Upper lobe of left lung (tissue), 6 donors: ENCODE measurements around the gene CFAP126. TPM values are rescaled to one million over a fixed set of nuclear protein-coding genes. Genes with fewer than 3 reads are reported as not detected.
A peak's percentile ranks its signal among the peaks of the same experiment; 100 is the strongest.

ENCODE experiments used
- ATAC-seq, 2 donors: fragments of 200-7000 bp; cut with Tn5 transposase; one replicate each; pipeline ENCODE4 v1.9.1; 2022; ENCODE audit warnings: mild to moderate bottlenecking in 2 of 2, moderate library complexity in 2 of 2; ENCODE audit not compliant: low FRiP score in 2 of 2
- DNase-seq, 2 donors: peaks; one replicate each; pipeline ENCODE4 v3.0.0-alpha.2; 2019 to 2020
- H3K27ac ChIP-seq, 4 donors: fragments of 200-600 bp; sonication (generic); one replicate each; pipeline ENCODE4 v1.5.1; 2016 to 2019
- H3K27me3 ChIP-seq, 4 donors: fragments of 200-600 bp; sonication (generic); one replicate each; pipeline ENCODE4 v1.5.1; 2017 to 2019
- H3K36me3 ChIP-seq, 4 donors: fragments of 200-600 bp; sonication (generic); one replicate each; pipeline ENCODE4 v1.5.1; 2016 to 2019
- H3K4me1 ChIP-seq, 4 donors: fragments of 200-600 bp; sonication (generic); one replicate each; pipeline ENCODE4 v1.5.1; 2018 to 2019
- H3K4me3 ChIP-seq, 4 donors: fragments of 200-600 bp; sonication (generic); one replicate each; pipeline ENCODE4 v1.5.1; 2017 to 2019; ENCODE audit warnings: mild to moderate bottlenecking in 2 of 4, moderate library complexity in 1 of 4
- H3K9me3 ChIP-seq, 4 donors: fragments of 200-600 bp; sonication (generic); one replicate each; pipeline ENCODE4 v1.5.1; 2018 to 2019
- EP300 ChIP-seq, 4 donors: sonication (generic); formaldehyde crosslinking; IDR thresholded peaks; one replicate each; pipeline ENCODE4 v1.5.1; 2017; ENCODE audit warnings: antibody characterized with exemption in 4 of 4, control low read depth in 2 of 4
- POLR2A ChIP-seq, 4 donors: fragments of 450-650 bp; IDR thresholded peaks; one replicate each; pipeline ENCODE4 v1.5.1; 2016 to 2017; ENCODE audit warnings: antibody characterized with exemption in 4 of 4, mild to moderate bottlenecking in 2 of 4
- POLR2AphosphoS5 ChIP-seq, 2 donors: sonication (generic); formaldehyde crosslinking; IDR thresholded peaks; one replicate each; pipeline ENCODE4 v1.5.1; 2017; ENCODE audit warnings: antibody characterized with exemption in 2 of 2
- WGBS, 2 donors: methylation state at CpG; one replicate each; pipeline ENCODE4 v1.1.5; 2017 to 2018; 5-methylcytosine and 5-hydroxymethylcytosine counted together
- total RNA-seq, 6 donors: library from RNA; depleted of rRNA in 4 of 6; stranded (reverse); fragments of >200 nt in 4 of 6; gene quantifications; one replicate each; pipeline versions ENCODE4 v1.1.0 to v1.2.1, GENCODE V29; 2016 to 2021
- TF ChIP-seq, protein P1 (sequence below), 6 experiments: fragments of 450-650 bp in 4 of 6; fragments of 200-600 bp in 2 of 6; sonication (generic) in 2 of 6; IDR thresholded peaks; one replicate each; pipeline ENCODE4 v1.5.1; 2016 to 2019; ENCODE audit warnings: antibody characterized with exemption in 6 of 6
- donor health status: DM: no; HTN: no; CAD: no; lungs with moderate emphysema.
- donor health status: DM: no; HTN: yes; CAD: no; lungs with severe emphysema.

CFAP126 gene
- total RNA-seq, 6 donors from 2014 or later = 0.37 to 9.5 (median 4.0) TPM; not detected in 1

GRCh38 chr1:161357073-161357472, 10.6 kb downstream of the CFAP126 start:
- Histone ChIP-seq H3K36me3 (peaks cover 0 to 21% (median 8%) of the 10 kb centered on the region in 4 donors), H3K27me3 (no peaks in the 10 kb centered on the region), H3K4me1 (peaks cover 0 to under 1% (median under 1%) of the 10 kb centered on the region in 4 donors), H3K4me3 (no peak overlapping the region), H3K9me3 (no peaks in the 10 kb centered on the region), H3K27ac (no peak overlapping the region)
- TF ChIP-seq, protein P1, sequence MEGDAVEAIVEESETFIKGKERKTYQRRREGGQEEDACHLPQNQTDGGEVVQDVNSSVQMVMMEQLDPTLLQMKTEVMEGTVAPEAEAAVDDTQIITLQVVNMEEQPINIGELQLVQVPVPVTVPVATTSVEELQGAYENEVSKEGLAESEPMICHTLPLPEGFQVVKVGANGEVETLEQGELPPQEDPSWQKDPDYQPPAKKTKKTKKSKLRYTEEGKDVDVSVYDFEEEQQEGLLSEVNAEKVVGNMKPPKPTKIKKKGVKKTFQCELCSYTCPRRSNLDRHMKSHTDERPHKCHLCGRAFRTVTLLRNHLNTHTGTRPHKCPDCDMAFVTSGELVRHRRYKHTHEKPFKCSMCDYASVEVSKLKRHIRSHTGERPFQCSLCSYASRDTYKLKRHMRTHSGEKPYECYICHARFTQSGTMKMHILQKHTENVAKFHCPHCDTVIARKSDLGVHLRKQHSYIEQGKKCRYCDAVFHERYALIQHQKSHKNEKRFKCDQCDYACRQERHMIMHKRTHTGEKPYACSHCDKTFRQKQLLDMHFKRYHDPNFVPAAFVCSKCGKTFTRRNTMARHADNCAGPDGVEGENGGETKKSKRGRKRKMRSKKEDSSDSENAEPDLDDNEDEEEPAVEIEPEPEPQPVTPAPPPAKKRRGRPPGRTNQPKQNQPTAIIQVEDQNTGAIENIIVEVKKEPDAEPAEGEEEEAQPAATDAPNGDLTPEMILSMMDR (IDR thresholded peaks at IDR 0.05) = no peak
- TF ChIP-seq POLR2AphosphoS5 (IDR thresholded peaks at IDR 0.05) (no peak), EP300 (IDR thresholded peaks at IDR 0.05) (no peak), POLR2A (IDR thresholded peaks at IDR 0.05) (no peak)
- DNase-seq = no peak
- ATAC-seq = no peak
- WGBS, 2 donors = 96 to 100% methylated on average over 8 of the region's 8 CpGs

GRCh38 chr1:161351482-161351881, 16.2 kb downstream of the CFAP126 start:
- WGBS, 2 donors = 49 to 55% methylated on average over 1 of the region's 1 CpG
- no peak for DNase-seq
- peak in 1 of 2 donors; percentile 29 for ATAC-seq

DNA sequence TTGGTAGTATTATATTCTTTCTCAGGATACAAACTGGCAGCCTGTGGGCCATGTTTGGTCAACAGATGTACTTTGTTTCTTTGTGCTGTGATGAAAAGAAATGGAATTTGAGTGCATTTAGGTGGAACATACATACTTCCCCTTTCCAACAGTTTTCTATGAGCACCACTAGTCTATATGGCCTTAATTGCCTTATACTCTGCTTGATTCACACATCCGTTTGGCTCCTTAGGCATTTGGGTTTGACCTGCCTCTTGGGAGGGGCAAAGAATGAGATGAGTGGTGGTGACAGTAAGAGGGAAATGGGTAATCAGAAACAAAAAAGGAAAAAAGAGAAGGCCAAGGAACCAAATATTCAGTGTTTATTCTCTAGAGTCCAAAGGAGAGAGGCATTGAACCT, 17.0 kb downstream of the CFAP126 start:
- Histone ChIP-seq H3K4me1 (peaks cover 5 to 12% (median 11%) of the 10 kb centered on the region in 4 donors), H3K36me3 (peaks cover 0 to 22% (median 6%) of the 10 kb centered on the region in 4 donors), H3K9me3 (no peaks in the 10 kb centered on the region), H3K4me3 (no peak overlapping the region), H3K27ac (peak overlapping the region in 3 of 4 donors; percentile 13 to 58 (median 29)), H3K27me3 (no peaks in the 10 kb centered on the region)
- DNase-seq (no peak), ATAC-seq (no peak)
- TF ChIP-seq EP300 (IDR thresholded peaks at IDR 0.05) (no peak), POLR2AphosphoS5 (IDR thresholded peaks at IDR 0.05) (no peak), POLR2A (IDR thresholded peaks at IDR 0.05) (no peak)
- TF ChIP-seq, protein P1 (IDR thresholded peaks at IDR 0.05) = no peak
- 74 to 90% methylated on average over 1 of the region's 1 CpG for WGBS, 2 donors

More at GRCh38 chr1:161351482-161351881, 16.2 kb downstream of the CFAP126 start:
- TF ChIP-seq, protein P1 (IDR thresholded peaks at IDR 0.05) = no peak
- TF ChIP-seq POLR2AphosphoS5 (IDR thresholded peaks at IDR 0.05) = peak in 1 of 2 donors; percentile 56
- TF ChIP-seq POLR2A (IDR thresholded peaks at IDR 0.05) = no peak
- Histone ChIP-seq H3K4me3 (no peak overlapping the region), H3K27me3 (no peaks in the 10 kb centered on the region), H3K4me1 (peaks cover 5 to 12% (median 11%) of the 10 kb centered on the region in 4 donors), H3K36me3 (peaks cover 0 to 14% (median 2%) of the 10 kb centered on the region in 4 donors), H3K27ac (peak overlapping the region in 3 of 4 donors; percentile 13 to 59 (median 41)), H3K9me3 (no peaks in the 10 kb centered on the region)

DNA sequence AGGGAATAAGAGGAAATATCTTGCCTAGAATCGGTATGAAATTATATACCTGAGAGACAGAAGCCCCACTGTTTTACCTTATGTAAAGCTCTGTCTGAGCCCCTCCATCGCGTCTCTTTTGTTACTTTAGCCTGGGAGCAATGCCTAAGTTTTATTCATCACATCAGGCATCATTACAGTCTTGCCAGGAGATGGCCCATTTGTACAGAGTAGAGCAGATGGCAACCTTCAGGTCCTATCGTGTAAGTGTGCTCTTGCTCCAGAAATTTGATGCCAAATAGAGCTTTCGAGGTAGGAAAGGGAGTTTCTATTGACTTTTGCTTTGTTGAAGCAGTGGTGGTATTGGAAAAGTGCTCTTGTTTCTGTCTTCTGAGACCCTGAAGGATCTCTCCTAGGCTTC, 24.9 kb downstream of the CFAP126 start:
- Histone ChIP-seq H3K4me3 (no peak overlapping the region), H3K4me1 (no peaks in the 10 kb centered on the region), H3K9me3 (no peaks in the 10 kb centered on the region), H3K27me3 (no peaks in the 10 kb centered on the region), H3K27ac (no peak overlapping the region), H3K36me3 (peaks cover 7 to 82% (median 36%) of the 10 kb centered on the region in 4 donors)
- 88 to 96% methylated on average over 5 of the region's 5 CpGs for WGBS, 2 donors
- no peak for DNase-seq
- TF ChIP-seq POLR2A (IDR thresholded peaks at IDR 0.05) = no peak
- TF ChIP-seq EP300 (IDR thresholded peaks at IDR 0.05) = no peak
- TF ChIP-seq, protein P1 (IDR thresholded peaks at IDR 0.05) = no peak
- no peak for TF ChIP-seq POLR2AphosphoS5 (IDR thresholded peaks at IDR 0.05)
- no peak for ATAC-seq

GRCh38 chr1:161342177-161342576, 25.5 kb downstream of the CFAP126 start:
- H3K36me3 ChIP-seq = peaks cover 7 to 85% (median 37%) of the 10 kb centered on the region in 4 donors
- H3K27me3 ChIP-seq = no peaks in the 10 kb centered on the region
- no peaks in the 10 kb centered on the region for H3K4me1 ChIP-seq
- DNase-seq (no peak), ATAC-seq (no peak)
- no peaks in the 10 kb centered on the region for H3K9me3 ChIP-seq
- no peak overlapping the region for H3K4me3 ChIP-seq
- 92 to 93% methylated on average over 2 of the region's 2 CpGs for WGBS, 2 donors
- TF ChIP-seq, protein P1 (IDR thresholded peaks at IDR 0.05) = no peak
- TF ChIP-seq POLR2AphosphoS5 (IDR thresholded peaks at IDR 0.05) = no peak
- TF ChIP-seq POLR2A (IDR thresholded peaks at IDR 0.05) = no peak
- no peak for TF ChIP-seq EP300 (IDR thresholded peaks at IDR 0.05)
- no peak overlapping the region for H3K27ac ChIP-seq
